Measurements from ENCODE around the gene TLR5. TPM values are rescaled to one million over a fixed set of nuclear protein-coding genes. Genes with fewer than 3 reads are reported as not detected.
A peak's percentile ranks its signal among the peaks of the same experiment; 100 is the strongest.
"Not testable (repeated sequence)": the region's sequence is repeated elsewhere in the genome, so short reads cannot be mapped to it uniquely, and the experiment has no call there.

Gene TLR5
- polyA plus RNA-seq (2013, experiment 1 of 2; ENCODE audit: insufficient read length), result 0.17 TPM
- polyA plus RNA-seq (2013, experiment 2 of 2; ENCODE audit: insufficient read length), result 0.25 TPM

GRCh38 chr1:223142795-223143536 is at the start of gene TLR5:
Gene TLR5 (minus strand): TSS chr1:223143248. CDS start chr1:223113031, 30,217 bp downstream.
- peak; percentile 52 for DNase-seq

- DNase-seq, result peak; percentile 38
Measured at GRCh38 chr1:223189903-223190724, 47.1 kb upstream of the TLR5 start.

- DNase-seq, result no peak
Measured at GRCh38 chr1:223189525-223189902, 46.5 kb upstream of the TLR5 start.

- no peak for DNase-seq
Measured at GRCh38 chr1:223188618-223189356, 45.7 kb upstream of the TLR5 start.

GRCh38 chr1:223186800-223187199 is 43.8 kb upstream of the TLR5 start:
- no peak for DNase-seq

GRCh38 chr1:223183268-223183862 is 40.3 kb upstream of the TLR5 start:
- peak; percentile 20 for DNase-seq

GRCh38 chr1:223180731-223181321 is 37.8 kb upstream of the TLR5 start:
- peak; percentile 40 for DNase-seq

GRCh38 chr1:223179786-223180185 is 36.7 kb upstream of the TLR5 start:
- DNase-seq, result no peak

GRCh38 chr1:223179280-223179679 is 36.2 kb upstream of the TLR5 start:
- no peak for DNase-seq

- no peak for DNase-seq
Measured at GRCh38 chr1:223177681-223178080, 34.6 kb upstream of the TLR5 start.

GRCh38 chr1:223176437-223176836 is 33.4 kb upstream of the TLR5 start:
- no peak for DNase-seq

- no peak for DNase-seq
Measured at GRCh38 chr1:223175633-223176032, 32.6 kb upstream of the TLR5 start.

GRCh38 chr1:223175032-223175431 is 32.0 kb upstream of the TLR5 start:
- peak; percentile 4 for DNase-seq

- DNase-seq, result not testable (repeated sequence)
Measured at GRCh38 chr1:223169458-223169857, 26.4 kb upstream of the TLR5 start.

- no peak for DNase-seq
Measured at GRCh38 chr1:223161321-223161720, 18.3 kb upstream of the TLR5 start.

GRCh38 chr1:223156343-223156742 is 13.3 kb upstream of the TLR5 start:
- DNase-seq, result no peak

- DNase-seq, result no peak
Measured at GRCh38 chr1:223155153-223155552, 12.1 kb upstream of the TLR5 start.

- DNase-seq, result peak; percentile 34
Measured at GRCh38 chr1:223153177-223154119, 10.4 kb upstream of the TLR5 start.

GRCh38 chr1:223152399-223152798 is 9.4 kb upstream of the TLR5 start:
- DNase-seq, result no peak

GRCh38 chr1:223150443-223150842 is 7.4 kb upstream of the TLR5 start:
- DNase-seq, result no peak

GRCh38 chr1:223147873-223148272 is 4.8 kb upstream of the TLR5 start:
- no peak for DNase-seq

Measured in fibroblast of skin of abdomen (primary cell).